Neuronal stem cell (in vitro differentiated cells): ENCODE results near the gene KANSL2.
"Not testable (repeated sequence)": the region's sequence is repeated elsewhere in the genome, so short reads cannot be mapped to it uniquely, and the experiment has no call there.

Experiments used
- DNase-seq: peaks from one replicate; pipeline ENCODE4 v3.0.0-alpha.2; 2013; ENCODE audit warnings: low spot score
- H2AFZ ChIP-seq: one replicate; pipeline ENCODE4 v1.6.1; 2013; ENCODE audit warnings: mild to moderate bottlenecking, low read length, inconsistent platforms
- H2AK5ac ChIP-seq: 2 replicates; pipeline ENCODE4 v1.6.1; 2013; ENCODE audit warnings: low read depth, mild to moderate bottlenecking, inconsistent platforms, low read length, moderate library complexity, mixed read lengths
- H2BK120ac ChIP-seq: 2 replicates; pipeline ENCODE4 v1.6.1; 2013; ENCODE audit warnings: low read depth, mild to moderate bottlenecking, inconsistent platforms, low read length, moderate library complexity, mixed read lengths
- H2BK12ac ChIP-seq: one replicate; pipeline ENCODE4 v1.6.1; 2013; ENCODE audit warnings: low read length, inconsistent platforms
- H2BK15ac ChIP-seq: 2 replicates; pipeline ENCODE4 v1.6.1; 2013; ENCODE audit warnings: mild to moderate bottlenecking, low read length, inconsistent platforms, mixed read lengths
- H2BK5ac ChIP-seq: one replicate; pipeline ENCODE4 v1.6.1; 2013; ENCODE audit warnings: inconsistent platforms, mild to moderate bottlenecking, low read length, moderate library complexity
- H3K14ac ChIP-seq: one replicate; pipeline ENCODE4 v1.6.1; 2013; ENCODE audit warnings: low read length, inconsistent platforms
- H3K18ac ChIP-seq: 2 replicates; pipeline ENCODE4 v1.6.1; 2013; ENCODE audit warnings: low read length, inconsistent platforms
- H3K23ac ChIP-seq: 2 replicates; pipeline ENCODE4 v1.6.1; 2013; ENCODE audit warnings: low read depth, mild to moderate bottlenecking, mixed read lengths, low read length, inconsistent platforms; ENCODE audit not compliant: poor library complexity
- H3K27ac ChIP-seq: replicated peaks from 3 replicates; pipeline ENCODE4 v1.5.1; 2013; ENCODE audit warnings: low read length, inconsistent platforms
- H3K27me3 ChIP-seq, 3 experiments: 2 replicates each; pipeline ENCODE4 v1.6.1; 2013; ENCODE audit warnings: low read length in 3 of 3, mild to moderate bottlenecking in 2 of 3, inconsistent platforms in 1 of 3, low read depth in 1 of 3, mixed read lengths in 1 of 3, moderate library complexity in 1 of 3; ENCODE audit not compliant: control insufficient read depth in 3 of 3, insufficient read depth in 3 of 3
- H3K36me3 ChIP-seq, 2 donors: replicated peaks in 1 of 2; 2 replicates each; pipeline ENCODE4 v1.6.1; 2013; ENCODE audit warnings: low read length in 2 of 2; ENCODE audit not compliant: control insufficient read depth in 2 of 2, insufficient read depth in 2 of 2
- H3K4ac ChIP-seq: 2 replicates; pipeline ENCODE4 v1.6.1; 2013; ENCODE audit warnings: inconsistent platforms, mild to moderate bottlenecking, low read length, moderate library complexity
- H3K4me1 ChIP-seq, 2 donors: 1 replicate in 1 of 2; 2 replicates in 1 of 2; pipeline ENCODE4 v1.6.1; 2013; ENCODE audit warnings: low read length in 2 of 2, low read depth in 1 of 2; ENCODE audit not compliant: control insufficient read depth in 2 of 2, insufficient read depth in 1 of 2
- H3K4me2 ChIP-seq: one replicate; pipeline ENCODE4 v1.6.1; 2013; ENCODE audit warnings: mild to moderate bottlenecking, low read length, inconsistent platforms; ENCODE audit not compliant: insufficient read depth, poor library complexity, severe bottlenecking
- H3K4me3 ChIP-seq, 2 donors: 2 replicates each; pipeline ENCODE4 v1.5.1; 2013; ENCODE audit warnings: low read length in 2 of 2, mild to moderate bottlenecking in 2 of 2, inconsistent platforms in 1 of 2, moderate library complexity in 1 of 2
- H3K79me1 ChIP-seq: one replicate; pipeline ENCODE4 v1.6.1; 2013; ENCODE audit warnings: low read depth, mild to moderate bottlenecking, inconsistent platforms, low read length, moderate library complexity
- H3K9ac ChIP-seq: one replicate; pipeline ENCODE4 v1.6.1; 2013; ENCODE audit warnings: mild to moderate bottlenecking, low read depth, low read length, inconsistent platforms; ENCODE audit not compliant: poor library complexity
- H3K9me3 ChIP-seq, 2 donors: replicated peaks in 1 of 2; 2 replicates each; pipeline versions ENCODE3 to v1.6.1; 2013; ENCODE audit warnings: low read length in 2 of 2, mild to moderate bottlenecking in 2 of 2, inconsistent platforms in 1 of 2, low read depth in 1 of 2, mixed read lengths in 1 of 2, moderate library complexity in 1 of 2; ENCODE audit not compliant: control insufficient read depth in 2 of 2, insufficient read depth in 1 of 2
- H4K8ac ChIP-seq: one replicate; pipeline ENCODE4 v1.6.1; 2013; ENCODE audit warnings: low read depth, mild to moderate bottlenecking, inconsistent platforms, low read length, moderate library complexity
- H4K91ac ChIP-seq: one replicate; pipeline ENCODE4 v1.6.1; 2013; ENCODE audit warnings: low read length, low read depth, mild to moderate bottlenecking, inconsistent platforms; ENCODE audit not compliant: poor library complexity
- WGBS, 2 donors: extraction: QIAGEN DNeasy Blood & Tissue Kit; methylation state at CpG; one replicate each; pipeline ENCODE4 v1.1.7; 2013; ENCODE audit warnings: missing lambda C conversion rate in 2 of 2, mixed read lengths in 1 of 2; ENCODE audit not compliant: insufficient read length in 2 of 2, insufficient replicate concordance in 1 of 2; ENCODE audit errors: extremely low coverage in 2 of 2; 5-methylcytosine and 5-hydroxymethylcytosine counted together

The KANSL2 gene

GRCh38 chr12:48719002-48719401 is 37.0 kb upstream of the KANSL2 start:
- H3K4ac ChIP-seq, H3K23ac ChIP-seq, H3K27ac ChIP-seq, H2BK5ac ChIP-seq, H4K91ac ChIP-seq, H3K4me2 ChIP-seq, H2AFZ ChIP-seq, H2BK120ac ChIP-seq, H3K9me3 ChIP-seq, DNase-seq, H3K4me3 ChIP-seq, H3K9ac ChIP-seq, H4K8ac ChIP-seq, H2AK5ac ChIP-seq, H2BK12ac ChIP-seq, H3K18ac ChIP-seq, H3K14ac ChIP-seq, H3K27me3 ChIP-seq, H3K79me1 ChIP-seq, H2BK15ac ChIP-seq: not testable (repeated sequence)
- H3K4me1 ChIP-seq = peaks cover 0 to 12% of the 10 kb centered on the region in 2 donors
- H3K36me3 ChIP-seq = peaks cover 5 to 13% of the 10 kb centered on the region in 2 donors
- WGBS, 2 donors = no CpG with 5 or more reads among the region's 4 CpGs

GRCh38 chr12:48717252-48717695 is 35.2 kb upstream of the KANSL2 start:
- Histone ChIP-seq H3K9me3 (peaks cover 2 to 6% of the 10 kb centered on the region in 2 donors), H2BK5ac (no peak overlapping the region), H2AK5ac (no peak overlapping the region), H2BK120ac (no peak overlapping the region), H3K4ac (no peak overlapping the region), H4K91ac (no peak overlapping the region), H2AFZ (peak overlapping the region; percentile 86), H2BK15ac (no peak overlapping the region), H2BK12ac (no peak overlapping the region), H3K79me1 (peaks cover 2% of the 10 kb centered on the region), H3K4me2 (peak overlapping the region; percentile 69), H3K27ac (peak overlapping the region; percentile 82), H3K4me3 (peak overlapping the region; percentile 78 to 82), H3K27me3 (no peaks in the 10 kb centered on the region), H3K23ac (no peak overlapping the region), H3K9ac (no peak overlapping the region), H3K14ac (no peak overlapping the region), H4K8ac (no peak overlapping the region), H3K18ac (no peak overlapping the region), H3K4me1 (peaks cover 0 to 13% of the 10 kb centered on the region in 2 donors), H3K36me3 (peaks cover 9 to 31% of the 10 kb centered on the region in 2 donors)
- no CpG with 5 or more reads among the region's 21 CpGs for WGBS, 2 donors
- peak; percentile 15 for DNase-seq

GRCh38 chr12:48716493-48717251 is 34.6 kb upstream of the KANSL2 start, which contains the start of gene CCNT1:
Gene CCNT1, minus strand, starts transcription at chr12:48716707. Its CDS starts 32 bp downstream, at chr12:48716675.
- Histone ChIP-seq H3K36me3 (peaks cover 9 to 35% of the 10 kb centered on the region in 2 donors), H3K4me2 (peak within 1 kb of the TSS; percentile 81), H3K23ac (peak within 1 kb of the TSS; percentile 70), H3K4me3 (peak within 1 kb of the TSS; percentile 78 to 94), H3K27ac (peak within 1 kb of the TSS; percentile 82), H3K9me3 (peaks cover 2 to 6% of the 10 kb centered on the region in 2 donors), H3K27me3 (no peaks in the 10 kb centered on the region), H3K18ac (peak within 1 kb of the TSS; percentile 87), H3K4ac (no peak within 1 kb of the TSS), H4K91ac (no peak within 1 kb of the TSS), H2AFZ (peak within 1 kb of the TSS; percentile 86), H2BK120ac (no peak within 1 kb of the TSS), H3K4me1 (peaks cover 0 to 13% of the 10 kb centered on the region in 2 donors), H3K9ac (peak within 1 kb of the TSS; percentile 78), H2BK15ac (no peak within 1 kb of the TSS), H3K14ac (no peak within 1 kb of the TSS), H3K79me1 (peaks cover 2% of the 10 kb centered on the region), H4K8ac (peak within 1 kb of the TSS; percentile 65), H2AK5ac (no peak within 1 kb of the TSS), H2BK5ac (no peak within 1 kb of the TSS), H2BK12ac (no peak within 1 kb of the TSS)
- WGBS, 2 donors = no CpG with 5 or more reads among the region's 61 CpGs
- DNase-seq = peak; percentile 99

GRCh38 chr12:48716168-48716492 is 34.1 kb upstream of the KANSL2 start:
- H3K9ac ChIP-seq = peak overlapping the region; percentile 78

More at GRCh38 chr12:48716168-48716492, 34.1 kb upstream of the KANSL2 start:
- Histone ChIP-seq H3K9me3 (peaks cover 2 to 6% of the 10 kb centered on the region in 2 donors), H3K27ac (peak overlapping the region; percentile 82), H3K4ac (no peak overlapping the region), H3K4me2 (peak overlapping the region; percentile 81), H2BK120ac (no peak overlapping the region), H4K91ac (no peak overlapping the region), H3K27me3 (no peaks in the 10 kb centered on the region), H2AFZ (peak overlapping the region; percentile 71), H2AK5ac (no peak overlapping the region), H3K36me3 (peaks cover 9 to 41% of the 10 kb centered on the region in 2 donors), H4K8ac (no peak overlapping the region), H2BK15ac (no peak overlapping the region), H2BK12ac (no peak overlapping the region), H3K79me1 (peaks cover 2% of the 10 kb centered on the region), H3K18ac (peak overlapping the region; percentile 87), H3K4me1 (peaks cover 0 to 13% of the 10 kb centered on the region in 2 donors), H3K14ac (no peak overlapping the region), H2BK5ac (no peak overlapping the region), H3K23ac (no peak overlapping the region), H3K4me3 (peak overlapping the region; percentile 78 to 94)
- no peak for DNase-seq
- no CpG with 5 or more reads among the region's 17 CpGs for WGBS, 2 donors
